Activated CD8-positive, alpha-beta memory T cell treated with anti-CD3 and anti-CD28 coated beads for 4 hours (primary cell): ENCODE data around the gene OTX2.

Source experiments
- DNase-seq, 2 donors: peaks; one replicate each; pipeline ENCODE4 v3.0.0-alpha.2; 2020; ENCODE audit warnings: low read depth in 2 of 2

OTX2 gene

DNA sequence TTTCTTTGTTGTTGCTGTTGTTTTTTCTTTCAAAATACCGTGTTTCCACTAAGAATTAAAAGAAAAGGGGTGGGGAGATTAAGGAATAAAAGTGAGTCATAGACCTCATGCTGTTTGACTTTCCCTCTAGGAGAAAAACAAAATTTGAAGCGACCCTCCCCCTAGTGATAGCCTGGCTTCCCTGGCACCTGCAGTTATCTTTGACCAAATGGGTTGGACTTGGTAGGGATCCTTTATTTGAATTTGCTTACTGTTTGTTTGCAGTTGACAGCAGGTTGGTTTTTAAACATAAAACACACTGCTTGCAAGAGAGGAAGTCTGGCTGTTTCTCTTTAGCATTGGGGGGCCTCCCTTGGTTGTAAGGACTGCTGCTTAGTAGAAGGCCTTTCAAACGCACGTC is 14.0 kb downstream of the OTX2 start:
- no peak for DNase-seq

DNA sequence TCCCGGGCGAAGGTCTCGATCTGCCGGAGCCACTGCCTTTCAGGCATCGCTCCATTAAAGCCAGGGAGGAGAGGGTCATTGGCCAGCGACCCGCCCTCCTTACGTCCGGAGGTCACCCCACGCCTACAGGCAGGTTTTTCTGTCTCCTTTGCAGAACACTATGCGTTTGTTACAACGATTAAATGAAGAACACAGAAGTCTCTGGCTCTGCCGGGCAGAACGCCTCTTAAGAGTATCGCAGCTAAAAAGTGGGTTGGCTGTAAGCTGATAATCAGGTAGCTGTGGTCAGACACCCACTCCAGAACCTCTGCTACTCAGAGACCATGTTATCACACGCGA is 15.0 kb downstream of the OTX2 start:
- no peak for DNase-seq

DNA sequence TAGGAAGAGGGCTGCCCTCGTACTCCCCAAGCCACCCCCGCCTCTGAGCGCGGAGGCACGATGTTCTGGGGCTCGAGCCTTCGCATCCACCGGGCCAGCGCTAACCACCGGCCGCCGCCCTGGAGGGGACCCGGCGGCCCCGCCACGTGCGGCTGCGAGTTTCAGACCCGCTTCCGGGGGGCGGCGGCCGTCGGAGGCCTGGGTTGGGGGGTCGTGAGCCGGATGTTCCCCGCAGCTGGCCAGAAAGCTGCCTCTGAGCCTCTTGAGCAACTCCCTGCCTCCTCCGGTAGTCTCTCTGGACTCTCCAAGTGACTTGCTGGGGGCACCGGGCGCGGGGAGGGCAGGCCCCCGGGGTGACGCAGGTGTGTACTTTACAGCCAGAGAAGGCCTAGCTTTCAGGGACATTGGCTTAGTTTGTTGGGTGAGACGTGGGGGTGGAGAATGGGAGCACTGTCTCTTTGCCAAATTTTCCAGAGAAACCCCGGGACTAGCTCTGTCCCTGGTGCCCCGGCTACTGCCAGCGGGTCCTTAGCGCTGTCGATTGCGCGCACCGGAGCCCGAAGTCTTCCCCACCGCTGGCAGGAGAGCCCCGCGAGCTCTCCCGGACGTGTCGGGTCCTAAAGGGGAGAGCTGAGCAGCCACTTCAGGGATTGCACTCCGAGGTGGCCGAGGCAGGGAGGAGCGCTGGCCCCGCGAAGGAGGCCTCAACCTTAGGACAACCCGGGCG is 15.6 kb downstream of the OTX2 start:
- no peak for DNase-seq

DNA sequence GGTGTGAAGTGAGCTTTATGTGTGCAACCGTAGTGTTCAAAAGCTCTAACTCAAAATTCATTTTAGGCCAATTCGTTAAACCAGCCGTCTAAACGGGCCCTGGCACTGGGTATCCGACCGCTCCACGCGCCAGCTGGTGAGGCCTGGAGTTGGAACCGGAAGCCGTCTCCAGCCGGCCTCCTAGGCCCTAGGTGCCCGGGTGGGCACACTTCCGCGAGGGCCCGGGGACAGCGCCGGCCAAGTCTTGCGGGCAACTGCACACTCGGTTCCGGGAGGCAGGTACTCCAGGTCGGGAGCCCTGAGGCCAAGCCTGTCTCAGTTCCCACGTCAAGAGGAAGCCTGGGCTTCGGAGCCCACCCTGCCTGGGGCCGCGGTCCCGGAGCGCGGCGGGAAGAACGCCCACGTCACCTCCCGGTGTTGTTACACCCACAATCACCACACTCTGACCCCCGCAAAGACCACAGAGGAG is 16.2 kb downstream of the OTX2 start:
- DNase-seq, result no peak

DNA sequence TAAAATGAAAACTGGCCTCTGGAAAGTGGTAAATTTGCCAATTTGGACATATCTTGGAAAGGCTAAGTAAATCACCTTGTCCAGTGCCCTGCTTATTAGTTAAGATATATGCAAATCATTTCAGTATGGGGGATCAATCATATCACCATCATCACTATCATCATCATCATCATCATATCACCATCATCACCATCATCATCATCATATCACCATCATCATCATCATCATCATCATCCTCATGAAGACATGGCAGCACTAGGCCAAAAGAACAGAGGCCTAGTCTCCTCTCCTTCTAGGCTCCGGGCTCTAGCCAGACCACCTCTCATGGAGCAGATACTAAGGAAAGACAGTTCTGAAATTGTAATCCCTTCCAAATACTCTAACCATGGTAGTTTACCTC is 20.3 kb downstream of the OTX2 start:
- no peak for DNase-seq

DNA sequence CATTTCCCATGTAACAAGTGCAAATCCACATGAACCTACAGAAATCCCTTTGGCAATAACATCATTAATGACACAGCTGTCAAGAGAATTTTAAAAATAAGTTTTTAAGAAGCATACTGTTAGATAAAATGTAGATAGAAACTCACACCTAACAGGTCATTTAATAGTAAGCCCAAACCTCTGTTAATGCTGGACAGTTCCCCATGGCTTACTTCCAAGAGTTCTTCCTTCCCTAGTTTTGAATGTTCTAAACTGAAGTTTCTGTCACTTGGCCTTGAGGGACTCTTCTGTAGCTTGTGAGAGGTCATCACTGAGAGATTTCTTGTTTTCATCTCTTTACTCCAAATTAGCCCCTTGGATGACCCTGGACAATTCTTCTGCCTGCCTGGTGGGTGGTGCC is 22.7 kb downstream of the OTX2 start:
- no peak for DNase-seq

DNA sequence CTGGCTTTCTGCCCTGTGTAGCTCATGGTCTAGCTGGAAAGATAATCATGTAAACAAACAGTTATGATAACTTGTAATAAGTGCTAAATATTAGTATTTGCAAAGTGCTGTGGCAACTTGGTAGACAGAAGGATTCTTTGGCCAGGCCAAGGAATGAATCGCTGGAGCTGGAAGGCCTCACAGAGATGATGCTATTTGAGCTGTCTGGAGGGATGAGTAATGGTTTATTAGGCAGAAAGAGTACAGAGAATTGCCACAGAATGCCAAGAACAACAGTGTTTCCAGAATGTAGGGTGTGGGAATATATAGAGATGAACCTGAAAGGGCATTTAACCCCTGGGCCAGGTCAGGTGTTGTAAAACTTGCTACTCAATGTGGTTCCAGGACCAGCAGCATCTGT is 27.6 kb downstream of the OTX2 start:
- no peak for DNase-seq

DNA sequence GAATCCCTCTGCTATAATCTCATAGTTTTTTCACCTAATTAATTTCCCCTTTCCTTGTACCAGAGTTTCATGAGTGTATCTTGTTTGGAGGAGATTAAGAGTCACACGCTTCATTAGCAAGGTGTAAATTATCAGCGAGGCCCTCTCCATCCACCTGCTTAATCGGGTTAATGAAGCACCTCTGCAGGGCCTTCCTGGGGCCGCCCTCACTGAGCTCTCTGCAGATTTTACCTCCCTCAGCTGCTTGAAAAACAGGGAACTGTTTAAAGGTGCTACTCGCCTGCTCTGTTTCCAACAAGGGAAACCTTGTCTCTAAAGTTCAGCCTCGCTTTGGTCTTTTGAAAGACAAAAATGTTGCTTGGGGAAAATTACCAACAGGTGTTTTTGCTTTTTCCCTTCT is 35.8 kb downstream of the OTX2 start:
- DNase-seq, result no peak

DNA sequence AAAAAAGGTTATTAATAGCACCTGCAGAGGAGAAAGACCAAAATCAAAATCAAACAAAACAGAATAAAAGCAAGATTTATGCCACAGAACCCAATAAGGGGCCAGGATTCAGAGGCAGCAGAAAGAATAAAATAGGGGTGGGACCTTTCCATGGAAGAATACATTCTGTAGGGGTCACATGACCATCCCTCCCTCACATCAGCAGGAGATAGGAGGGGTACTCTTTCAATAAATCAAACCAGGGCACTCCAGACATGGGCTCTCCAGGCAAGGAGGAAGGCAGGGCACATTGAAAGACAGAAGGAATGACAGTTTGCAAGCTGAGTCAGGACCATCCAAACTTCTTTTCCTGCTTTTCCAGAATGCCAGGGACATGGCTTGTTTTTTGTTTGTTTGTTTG is 39.8 kb downstream of the OTX2 start:
- no peak for DNase-seq

DNA sequence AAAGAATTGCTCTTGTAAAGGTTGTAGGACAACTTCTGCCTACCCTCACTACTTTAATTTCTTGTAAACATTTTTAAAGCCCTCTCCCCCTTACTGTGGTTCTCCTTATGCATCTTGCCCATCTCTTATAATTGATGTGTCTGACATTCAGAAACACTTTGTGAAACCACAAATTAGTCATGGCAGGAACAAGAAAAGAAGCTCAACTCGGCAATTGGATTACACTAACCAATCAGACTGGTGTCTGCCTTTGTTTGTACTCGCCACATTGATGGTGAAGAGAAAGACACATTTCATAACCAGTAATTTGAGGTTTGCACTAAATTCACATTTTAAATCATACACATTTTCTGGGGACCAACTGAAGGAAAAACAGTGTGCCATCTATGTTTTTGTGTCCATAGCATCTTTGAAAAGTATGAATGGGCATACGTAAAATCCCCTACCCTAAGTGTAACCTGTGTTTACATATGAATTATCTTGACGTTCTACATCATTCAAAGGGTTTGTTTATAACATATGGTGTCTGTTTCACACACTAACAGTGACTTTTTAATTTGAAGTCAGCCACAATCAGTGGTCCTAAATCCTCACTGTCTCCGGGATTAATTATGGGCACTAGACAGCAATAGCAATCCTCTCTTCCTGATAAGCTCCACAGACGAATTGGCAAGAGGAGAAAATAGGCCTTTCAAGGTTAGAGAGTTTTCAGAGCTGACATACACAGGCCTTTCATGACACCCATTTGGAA is 49.9 kb downstream of the OTX2 start:
- no peak for DNase-seq

DNA sequence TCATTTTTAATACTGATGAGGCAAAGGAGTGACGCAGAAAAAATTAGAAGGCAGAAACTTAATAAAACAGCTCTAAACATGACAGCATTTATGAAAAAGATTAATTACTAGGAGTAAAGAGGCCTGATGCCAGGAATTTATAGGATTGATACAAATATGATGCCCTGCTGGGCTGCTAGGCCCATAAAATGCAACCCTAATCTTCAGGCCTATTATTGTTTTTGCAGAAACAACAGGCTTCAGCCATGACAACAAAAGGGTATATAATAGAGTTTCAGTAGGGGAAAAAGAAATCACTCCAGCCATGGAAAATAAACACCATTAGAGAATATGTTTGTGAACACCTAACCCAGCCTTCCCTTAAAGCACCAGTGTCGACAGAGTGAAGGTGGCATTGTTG is 50.6 kb downstream of the OTX2 start:
- no peak for DNase-seq

DNA sequence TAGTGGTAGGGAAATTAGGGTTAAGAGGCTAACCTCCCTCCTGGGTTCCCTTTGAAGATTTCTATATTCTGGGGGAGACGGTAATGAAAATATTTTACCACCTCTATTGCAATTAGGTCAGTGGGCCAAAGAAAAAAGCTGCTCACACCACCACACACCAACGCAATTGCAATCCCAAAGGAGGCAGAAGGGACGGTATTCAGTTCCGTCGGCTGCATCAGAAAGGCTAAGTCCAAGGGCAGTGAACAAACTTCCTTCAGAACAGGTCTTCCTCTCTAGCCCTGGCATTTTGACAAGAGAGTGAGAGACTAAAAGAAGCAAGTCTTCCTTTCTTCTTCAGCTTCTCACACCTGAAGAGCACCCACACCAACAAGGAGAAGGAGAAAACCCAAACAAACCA is 51.2 kb downstream of the OTX2 start:
- DNase-seq, result no peak

DNA sequence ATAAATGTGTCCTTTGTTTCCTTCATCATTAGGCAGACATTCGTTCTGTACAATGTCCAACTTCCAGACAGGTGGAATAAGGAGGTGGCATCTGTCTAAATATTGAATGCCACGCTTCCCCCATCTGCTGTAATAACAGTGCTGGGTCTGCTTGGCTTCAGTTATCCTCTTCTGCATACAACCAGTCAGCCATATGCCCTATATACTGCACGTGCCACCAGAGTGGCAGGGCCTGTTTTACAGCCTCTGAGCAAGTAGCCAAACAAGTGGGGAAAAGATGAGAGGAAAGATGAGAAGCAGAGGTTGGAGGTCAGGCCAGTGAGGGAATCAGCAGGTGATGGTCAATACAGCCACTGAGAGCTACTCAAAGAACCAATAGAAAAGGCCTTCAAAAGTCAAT is 55.4 kb downstream of the OTX2 start:
- DNase-seq, result no peak

DNA sequence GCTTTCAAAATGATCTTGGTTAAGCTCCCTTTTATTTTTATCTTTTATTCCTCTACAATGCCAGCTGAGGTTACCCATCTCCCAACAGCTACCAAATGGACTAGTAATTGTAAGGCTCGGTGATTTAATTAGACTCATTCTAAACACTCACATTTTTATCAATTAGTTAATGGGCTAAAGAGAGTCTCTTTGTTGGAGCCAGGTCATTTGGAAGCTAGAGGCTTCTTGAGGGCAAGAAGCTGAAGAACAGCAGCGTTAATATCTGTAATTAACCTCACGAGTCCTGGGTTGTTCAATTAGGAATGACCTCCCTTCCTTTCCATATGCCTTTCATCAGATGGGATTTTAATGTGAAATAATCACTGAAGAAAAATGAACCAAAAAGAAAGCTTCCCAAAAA is 56.9 kb downstream of the OTX2 start:
- DNase-seq, result no peak

DNA sequence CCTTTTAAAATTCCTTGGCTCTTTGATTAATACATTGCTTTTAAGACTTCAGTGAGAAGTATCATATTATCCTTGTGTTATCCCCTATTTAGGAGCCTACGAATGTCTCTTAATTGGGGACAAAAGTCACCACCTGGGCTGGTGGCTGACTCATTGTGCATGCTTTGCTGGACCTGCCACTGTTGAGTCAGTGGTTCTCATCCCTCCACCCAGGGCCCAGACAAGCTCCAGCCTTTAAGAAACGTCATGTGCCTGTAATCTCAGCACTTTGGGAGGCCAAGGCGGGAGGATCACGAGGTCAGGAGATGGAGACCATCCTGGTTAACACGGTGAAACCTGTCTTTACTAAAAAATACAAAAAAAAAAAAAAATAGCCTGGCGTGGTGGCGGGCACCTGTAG is 57.9 kb downstream of the OTX2 start:
- no peak for DNase-seq

DNA sequence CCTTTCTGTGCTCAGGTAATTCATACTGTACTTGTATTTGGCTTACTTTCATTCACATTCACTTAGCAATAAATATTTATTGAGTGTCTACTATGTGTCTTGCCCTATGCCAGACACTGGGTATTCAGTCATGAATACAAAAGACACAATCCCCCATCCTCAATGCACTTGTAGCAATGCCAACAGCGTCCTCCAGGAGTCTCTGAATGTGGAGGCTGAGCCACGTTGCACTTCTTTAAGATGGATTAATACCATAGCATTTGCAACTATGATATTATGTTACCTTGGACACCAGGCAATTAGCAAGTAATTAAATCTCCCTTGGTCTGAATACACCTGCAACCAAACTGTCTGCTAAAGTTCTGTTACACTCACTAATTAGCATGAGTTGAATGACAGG is 58.8 kb downstream of the OTX2 start:
- DNase-seq, result no peak
